Left lobe of liver (tissue), 2 donors: ENCODE data around the gene ARG2. TPM values are rescaled to one million over a fixed set of nuclear protein-coding genes. Genes with fewer than 3 reads are reported as not detected.

Source experiments
- ATAC-seq: fragments of 200-7000 bp; cut with Tn5 transposase; one replicate; pipeline ENCODE4 v1.9.1; 2020; ENCODE audit warnings: mild to moderate bottlenecking, moderate library complexity
- DNase-seq: peaks from one replicate; pipeline ENCODE4 v3.0.0-alpha.2; 2020; ENCODE audit warnings: low spot score
- total RNA-seq: library from RNA; stranded (reverse); gene quantifications from one replicate; pipeline ENCODE4 v1.2.1, GENCODE V29; 2021
- donor health status: DM: no; HTN: no; CAD: no; lungs with moderate emphysema.
- donor health status: DM: no; HTN: yes; CAD: no.

The ARG2 gene
- 0.48 TPM for total RNA-seq

- ATAC-seq (peak; percentile 95), DNase-seq (peak; percentile 100)
These were observed at the start of gene ARG2 for GRCh38 chr14:67619446-67620216. TSS of gene ARG2 (plus strand) at chr14:67619920. CDS start at chr14:67619978, 58 bp downstream.

GRCh38 chr14:67570453-67570852 is 49.3 kb upstream of the ARG2 start:
- ATAC-seq (no peak), DNase-seq (no peak)

DNA sequence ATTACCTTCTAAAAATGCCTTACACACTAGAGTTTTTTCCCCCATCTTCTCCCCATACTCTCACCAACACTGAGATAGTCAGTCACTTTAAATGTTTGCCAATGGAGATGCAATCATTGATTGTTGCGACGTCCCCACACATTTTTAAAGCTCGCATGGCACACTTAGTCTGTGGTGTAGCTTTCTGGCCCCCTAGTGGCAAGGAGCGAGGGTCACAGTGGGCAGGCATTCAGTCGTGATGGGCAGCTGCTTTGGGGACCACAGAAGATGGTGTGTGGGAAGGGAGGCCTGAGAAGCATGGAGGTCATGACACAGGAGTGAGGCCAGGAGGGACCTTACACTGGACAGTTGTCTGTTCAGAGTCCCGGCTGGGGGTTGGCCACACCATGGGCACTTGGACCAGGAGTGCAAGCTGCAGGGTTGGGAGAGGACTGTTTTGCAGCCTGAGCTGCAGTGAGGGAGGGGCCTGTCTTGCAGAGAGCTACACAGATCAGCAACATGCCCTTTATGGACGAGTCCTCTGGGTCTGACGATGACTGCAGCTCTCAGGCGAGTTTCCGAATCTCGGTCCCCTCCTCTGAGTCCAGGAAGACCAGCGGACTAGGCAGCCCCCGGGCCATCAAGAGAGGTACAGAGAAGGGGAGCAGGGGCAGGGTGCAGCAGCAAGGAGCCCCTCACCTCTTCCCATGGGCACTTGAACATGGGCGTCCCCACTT is 48.3 kb upstream of the ARG2 start:
- ATAC-seq (peak; percentile 90), DNase-seq (peak; percentile 60)

- ATAC-seq, result no peak
- no peak for DNase-seq
These were observed 47.8 kb upstream of the ARG2 start for GRCh38 chr14:67571991-67572323.

- no peak for ATAC-seq
- DNase-seq, result no peak
These were observed 47.1 kb upstream of the ARG2 start for GRCh38 chr14:67572608-67573007.

GRCh38 chr14:67573228-67574010 is 46.3 kb upstream of the ARG2 start:
- ATAC-seq, result no peak
- no peak for DNase-seq

- no peak for DNase-seq
- ATAC-seq, result no peak
These were observed 45.6 kb upstream of the ARG2 start for GRCh38 chr14:67574156-67574555.

- no peak for ATAC-seq
These were observed 44.9 kb upstream of the ARG2 start for GRCh38 chr14:67574806-67575205.

GRCh38 chr14:67575684-67576083 is 44.0 kb upstream of the ARG2 start:
- ATAC-seq, result no peak
- no peak for DNase-seq

More at GRCh38 chr14:67574806-67575205, 44.9 kb upstream of the ARG2 start:
- no peak for DNase-seq

DNA sequence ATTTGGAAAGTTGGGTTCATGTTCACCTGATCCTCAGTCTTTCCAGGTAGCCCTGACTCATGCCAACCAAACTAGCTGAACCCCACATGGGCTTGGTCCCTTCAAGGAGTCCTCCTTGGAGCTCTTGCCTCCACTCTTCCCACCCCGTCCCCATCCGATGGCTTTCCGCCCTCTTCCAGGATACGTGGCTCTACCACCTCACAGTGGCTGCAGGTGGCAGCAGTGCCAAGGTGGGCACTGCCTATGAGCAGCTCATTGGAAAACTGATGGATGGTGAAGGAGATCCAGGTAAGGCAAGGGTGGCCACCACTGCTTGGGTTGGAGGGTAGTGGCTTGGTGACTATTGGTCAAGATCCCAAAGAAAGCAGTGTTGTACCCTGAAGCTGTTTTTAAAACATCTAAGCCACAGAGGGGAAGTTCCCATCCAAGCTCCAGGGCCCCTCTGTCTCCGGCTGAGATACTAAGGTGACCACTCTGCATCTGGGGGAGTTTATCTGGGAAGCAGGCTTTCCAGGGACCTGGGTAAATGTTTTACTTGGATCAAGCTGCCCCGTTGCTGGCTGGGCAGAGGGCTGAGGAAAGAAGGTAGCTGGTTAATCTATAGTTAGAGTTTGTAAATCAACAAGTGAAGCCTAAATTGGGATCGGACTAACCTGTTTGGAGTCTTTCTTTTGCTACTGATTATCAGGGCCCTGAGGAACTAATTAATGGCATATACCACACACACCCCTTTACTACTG is 43.3 kb upstream of the ARG2 start:
- no peak for DNase-seq
- ATAC-seq, result peak; percentile 23

DNA sequence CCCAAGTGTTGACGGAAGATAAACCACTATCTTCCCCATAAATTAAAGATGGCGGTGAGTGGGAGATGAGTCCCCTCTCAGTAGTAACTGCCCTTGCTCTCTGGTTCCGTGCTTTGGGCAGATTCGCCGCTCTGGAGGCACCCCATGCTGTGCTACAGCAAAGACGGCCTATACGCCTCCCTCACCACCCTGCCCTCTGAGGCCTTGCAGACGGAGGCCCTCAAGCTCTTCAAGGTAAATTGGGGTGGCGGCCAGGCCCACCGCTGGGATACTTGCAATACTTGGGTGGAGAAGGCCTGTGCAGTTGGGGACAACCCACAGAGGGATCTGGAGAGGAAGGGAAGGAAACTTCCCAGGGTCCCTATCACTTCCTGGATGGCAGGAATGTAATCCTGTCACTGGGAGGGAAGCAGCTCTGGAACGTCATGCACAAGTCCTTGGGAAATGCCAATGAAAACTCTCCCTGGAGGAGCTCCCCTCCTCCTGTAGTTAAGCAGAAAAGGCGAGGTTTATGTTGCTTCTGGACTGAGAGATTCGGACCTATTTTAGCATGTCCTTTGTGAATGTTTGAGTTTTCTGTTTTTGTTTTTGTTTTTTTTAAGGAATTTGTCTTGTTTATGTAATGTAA is 42.4 kb upstream of the ARG2 start:
- no peak for DNase-seq
- ATAC-seq, result no peak

DNA sequence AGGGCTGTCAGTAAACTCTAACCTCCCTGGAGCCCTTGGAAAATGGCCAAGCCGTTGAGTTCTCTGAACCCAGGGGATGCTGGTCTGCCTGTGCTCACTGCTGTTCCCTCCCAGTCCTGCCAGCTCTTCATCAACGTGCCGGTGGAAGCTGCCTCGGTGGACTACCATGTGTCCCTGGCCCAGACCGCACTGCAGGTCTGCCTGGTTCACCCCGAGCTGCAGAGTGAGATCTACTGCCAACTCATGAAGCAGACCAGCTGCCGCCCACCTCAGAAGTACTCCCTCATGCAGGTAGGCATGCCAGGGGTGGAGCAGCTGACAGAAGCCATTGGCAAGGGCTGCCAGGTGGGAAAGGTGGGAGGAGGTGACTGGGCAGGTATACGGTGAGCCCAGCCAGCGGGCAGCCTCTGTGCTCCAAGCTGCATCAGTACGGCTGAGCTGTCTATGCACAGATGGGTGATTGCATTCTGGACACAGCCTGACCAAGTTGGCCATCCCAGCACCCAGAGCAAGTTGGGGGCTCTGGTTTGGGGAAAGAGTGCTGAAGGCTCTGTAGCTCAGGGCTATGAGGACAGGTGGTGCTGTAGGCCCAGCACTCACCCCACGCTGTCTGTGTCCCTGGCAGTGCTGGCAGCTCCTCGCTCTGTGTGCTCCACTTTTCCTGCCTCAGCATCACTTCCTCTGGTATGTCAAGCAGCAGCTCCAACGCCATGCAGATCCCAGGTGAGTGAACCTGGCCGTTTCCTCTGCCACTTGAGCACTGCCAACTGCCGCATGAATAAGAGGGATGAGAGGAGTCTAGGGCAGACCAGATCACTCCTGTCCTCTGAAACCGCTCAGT is 41.6 kb upstream of the ARG2 start:
- ATAC-seq, result peak; percentile 60
- DNase-seq, result no peak

- DNase-seq (no peak), ATAC-seq (no peak)
These were observed 40.7 kb upstream of the ARG2 start for GRCh38 chr14:67579040-67579439.

- ATAC-seq, result no peak
- DNase-seq, result no peak
These were observed 40.1 kb upstream of the ARG2 start for GRCh38 chr14:67579636-67580035.

- no peak for DNase-seq
- no peak for ATAC-seq
These were observed 39.2 kb upstream of the ARG2 start for GRCh38 chr14:67580336-67581171.

- no peak for ATAC-seq
- DNase-seq, result no peak
These were observed 38.1 kb upstream of the ARG2 start for GRCh38 chr14:67581643-67582042.

DNA sequence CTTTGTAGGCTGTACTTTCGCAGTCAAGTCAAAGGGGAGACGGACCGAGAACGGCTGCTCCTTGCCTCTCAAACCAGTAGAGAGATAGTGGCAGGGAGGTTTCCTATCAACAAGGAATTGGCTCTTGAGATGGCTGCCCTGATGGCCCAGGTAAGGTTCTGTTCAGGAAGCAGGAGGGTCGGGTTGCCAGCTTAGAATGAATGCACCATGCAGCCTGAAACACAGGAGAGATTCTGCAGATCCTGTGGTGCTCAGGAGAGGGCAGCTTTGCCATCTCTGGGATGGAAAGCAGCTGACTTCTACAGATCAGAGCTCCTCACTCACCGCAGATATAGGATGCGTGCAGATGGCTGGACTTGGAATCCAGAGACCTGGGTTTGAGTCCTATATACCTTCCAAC is 37.7 kb upstream of the ARG2 start:
- DNase-seq (no peak), ATAC-seq (no peak)

- DNase-seq (no peak), ATAC-seq (peak; percentile 94)
These were observed 35.7 kb upstream of the ARG2 start for GRCh38 chr14:67583711-67584644.
